Measurements from ENCODE around the gene PNKD. TPM values are rescaled to one million over a fixed set of nuclear protein-coding genes. Genes with fewer than 3 reads are reported as not detected.
A peak's percentile ranks its signal among the peaks of the same experiment; 100 is the strongest.

Gene PNKD
- total RNA-seq, 2 experiments from 2014 or later: 17.8 to 18.5 TPM

- CTCF ChIA-PET: interaction anchor here (0.8 to 1.1 kb wide), 2 partner anchors 10 to 63 kb away, joined by 3 to 6 read pairs; no protein-coding TSS in a partner anchor
- H3K27me3 Mint-ChIP-seq: no peaks in the 10 kb centered on the region
Observed at GRCh38 chr2:218364196-218364595, 93.9 kb downstream of the PNKD start.

GRCh38 chr2:218366621-218367414 is 96.5 kb downstream of the PNKD start:
- ATAC-seq (no peak), DNase-seq (no peak)
- Mint-ChIP-seq H3K9me3 (ENCODE audit: low read depth) (no peaks in the 10 kb centered on the region), H3K27me3 (no peaks in the 10 kb centered on the region), H3K4me3 (peak overlapping the region; percentile 72), H3K4me1 (peaks cover 20% of the 10 kb centered on the region), H3K27ac (peak overlapping the region; percentile 67), H3K36me3 (ENCODE audit: low read depth) (no peaks in the 10 kb centered on the region)
- POLR2A ChIA-PET: no interaction called here
- intact Hi-C loops (cut with DNase I, micrococcal nuclease): loop anchor here in 1 of 2 experiments (1.0 kb wide), 1 partner anchor 29 kb away; no protein-coding TSS in a partner anchor
- CTCF ChIA-PET: interaction anchor here (0.7 to 1.2 kb wide), 3 partner anchors 42 to 95 kb away, joined by 3 to 6 read pairs (median 4); no protein-coding TSS in a partner anchor

More at GRCh38 chr2:218364196-218364595, 93.9 kb downstream of the PNKD start:
- Mint-ChIP-seq H3K4me1 (peaks cover 11% of the 10 kb centered on the region), H3K4me3 (no peak overlapping the region), H3K27ac (no peak overlapping the region), H3K36me3 (ENCODE audit: low read depth) (no peaks in the 10 kb centered on the region), H3K9me3 (ENCODE audit: low read depth) (no peaks in the 10 kb centered on the region)
- ATAC-seq (no peak), DNase-seq (no peak)
- intact Hi-C loops (cut with DNase I, micrococcal nuclease): no loop called here
- POLR2A ChIA-PET: no interaction called here

GRCh38 chr2:218367415-218368149 is 97.3 kb downstream of the PNKD start:
- intact Hi-C loops (cut with DNase I, micrococcal nuclease): loop anchor here in 1 of 2 experiments (1.0 kb wide), 1 partner anchor 29 kb away; no protein-coding TSS in a partner anchor
- POLR2A ChIA-PET: no interaction called here

GRCh38 chr2:218368150-218368528 is 97.8 kb downstream of the PNKD start:
- peak overlapping the region; percentile 72 for H3K4me3 Mint-ChIP-seq
- no peak for ATAC-seq
- CTCF ChIA-PET: interaction anchor here (0.8 to 1.2 kb wide), 2 partner anchors 66 to 98 kb away, joined by 3 read pairs; partner anchors contain the start of genes AAMP and PNKD
- peak overlapping the region; percentile 63 for H3K27ac Mint-ChIP-seq
- POLR2A ChIA-PET: no interaction called here
- DNase-seq: no peak
- H3K9me3 Mint-ChIP-seq (ENCODE audit: low read depth): no peaks in the 10 kb centered on the region
- intact Hi-C loops (cut with DNase I, micrococcal nuclease): no loop called here
- H3K4me1 Mint-ChIP-seq: peaks cover 20% of the 10 kb centered on the region
- H3K27me3 Mint-ChIP-seq: no peaks in the 10 kb centered on the region
- no peaks in the 10 kb centered on the region for H3K36me3 Mint-ChIP-seq (ENCODE audit: low read depth)

More at GRCh38 chr2:218367415-218368149, 97.3 kb downstream of the PNKD start:
- CTCF ChIA-PET: interaction anchor here (0.7 to 1.2 kb wide), 4 partner anchors 41 to 97 kb away, joined by 3 to 6 read pairs (median 4); partner anchors contain the start of genes AAMP and PNKD
- DNase-seq (peak; percentile 80), ATAC-seq (peak; percentile 96)
- peak overlapping the region; percentile 72 for H3K4me3 Mint-ChIP-seq
- H3K9me3 Mint-ChIP-seq (ENCODE audit: low read depth): no peaks in the 10 kb centered on the region
- no peaks in the 10 kb centered on the region for H3K27me3 Mint-ChIP-seq
- no peaks in the 10 kb centered on the region for H3K36me3 Mint-ChIP-seq (ENCODE audit: low read depth)
- peak overlapping the region; percentile 67 for H3K27ac Mint-ChIP-seq
- peaks cover 20% of the 10 kb centered on the region for H3K4me1 Mint-ChIP-seq

- H3K27ac Mint-ChIP-seq: no peak overlapping the region
- H3K4me3 Mint-ChIP-seq: peak overlapping the region; percentile 72
- CTCF ChIA-PET: interaction anchor here (1.2 to 1.5 kb wide), 2 partner anchors 15 to 24 kb away, joined by 4 to 5 read pairs; no protein-coding TSS in a partner anchor
- no peaks in the 10 kb centered on the region for H3K9me3 Mint-ChIP-seq (ENCODE audit: low read depth)
- no peaks in the 10 kb centered on the region for H3K27me3 Mint-ChIP-seq
- ATAC-seq (no peak), DNase-seq (no peak)
- no peaks in the 10 kb centered on the region for H3K36me3 Mint-ChIP-seq (ENCODE audit: low read depth)
- intact Hi-C loops (cut with DNase I, micrococcal nuclease): no loop called here
- H3K4me1 Mint-ChIP-seq: peaks cover 20% of the 10 kb centered on the region
- POLR2A ChIA-PET: no interaction called here
Observed at GRCh38 chr2:218368621-218369153, 98.4 kb downstream of the PNKD start.

- Mint-ChIP-seq H3K36me3 (ENCODE audit: low read depth) (no peaks in the 10 kb centered on the region), H3K4me1 (peaks cover 20% of the 10 kb centered on the region), H3K27me3 (no peaks in the 10 kb centered on the region), H3K27ac (no peak overlapping the region), H3K4me3 (no peak overlapping the region), H3K9me3 (ENCODE audit: low read depth) (no peaks in the 10 kb centered on the region)
- ATAC-seq: no peak
- ChIA-PET CTCF (interaction anchor here (0.7 to 1.5 kb wide), 3 partner anchors 14 to 78 kb away, joined by 3 to 5 read pairs (median 4); no protein-coding TSS in a partner anchor), POLR2A (no interaction called here)
- intact Hi-C loops (cut with DNase I, micrococcal nuclease): no loop called here
- no peak for DNase-seq
Observed at GRCh38 chr2:218369330-218369729, 99.0 kb downstream of the PNKD start.

- ATAC-seq (no peak), DNase-seq (no peak)
- intact Hi-C loops (cut with DNase I, micrococcal nuclease): no loop called here
- ChIA-PET CTCF (interaction anchor here (0.6 to 1.7 kb wide), 4 partner anchors 12 to 45 kb away, joined by 3 to 5 read pairs (median 4); no protein-coding TSS in a partner anchor), POLR2A (interaction anchor here (0.6 kb wide), 1 partner anchor 34 kb away, joined by 4 read pairs; no protein-coding TSS in a partner anchor)
- Mint-ChIP-seq H3K36me3 (ENCODE audit: low read depth) (no peaks in the 10 kb centered on the region), H3K9me3 (ENCODE audit: low read depth) (no peaks in the 10 kb centered on the region), H3K4me1 (peaks cover 20% of the 10 kb centered on the region), H3K27ac (no peak overlapping the region), H3K27me3 (no peaks in the 10 kb centered on the region), H3K4me3 (no peak overlapping the region)
Observed at GRCh38 chr2:218370410-218371063, 100.2 kb downstream of the PNKD start.

GRCh38 chr2:218371983-218372350 is 101.6 kb downstream of the PNKD start:
- Mint-ChIP-seq H3K27ac (no peak overlapping the region), H3K36me3 (ENCODE audit: low read depth) (no peaks in the 10 kb centered on the region), H3K4me1 (peaks cover 17% of the 10 kb centered on the region), H3K27me3 (no peaks in the 10 kb centered on the region), H3K4me3 (no peak overlapping the region), H3K9me3 (ENCODE audit: low read depth) (no peaks in the 10 kb centered on the region)
- POLR2A ChIA-PET: no interaction called here
- intact Hi-C loops (cut with DNase I, micrococcal nuclease): no loop called here
- CTCF ChIA-PET: no interaction called here
- no peak for ATAC-seq
- DNase-seq: no peak

GRCh38 chr2:218374795-218375194 is 104.5 kb downstream of the PNKD start:
- intact Hi-C loops (cut with DNase I, micrococcal nuclease): no loop called here
- Mint-ChIP-seq H3K9me3 (ENCODE audit: low read depth) (no peaks in the 10 kb centered on the region), H3K4me1 (peaks cover 4% of the 10 kb centered on the region), H3K27me3 (no peaks in the 10 kb centered on the region), H3K4me3 (no peak overlapping the region), H3K36me3 (ENCODE audit: low read depth) (no peaks in the 10 kb centered on the region), H3K27ac (no peak overlapping the region)
- POLR2A ChIA-PET: no interaction called here
- no peak for ATAC-seq
- CTCF ChIA-PET: no interaction called here
- no peak for DNase-seq

- Mint-ChIP-seq H3K27me3 (no peaks in the 10 kb centered on the region), H3K4me1 (peaks cover under 1% of the 10 kb centered on the region), H3K9me3 (ENCODE audit: low read depth) (no peaks in the 10 kb centered on the region), H3K4me3 (no peak overlapping the region), H3K27ac (no peak overlapping the region), H3K36me3 (ENCODE audit: low read depth) (no peaks in the 10 kb centered on the region)
- POLR2A ChIA-PET: no interaction called here
- ATAC-seq (no peak), DNase-seq (no peak)
- intact Hi-C loops (cut with DNase I, micrococcal nuclease): no loop called here
- CTCF ChIA-PET: no interaction called here
Observed at GRCh38 chr2:218375212-218375611, 104.9 kb downstream of the PNKD start.

- Mint-ChIP-seq H3K4me1 (no peaks in the 10 kb centered on the region), H3K9me3 (ENCODE audit: low read depth) (no peaks in the 10 kb centered on the region), H3K36me3 (ENCODE audit: low read depth) (no peaks in the 10 kb centered on the region), H3K27ac (no peak overlapping the region), H3K4me3 (no peak overlapping the region), H3K27me3 (no peaks in the 10 kb centered on the region)
- ChIA-PET CTCF (interaction anchor here (0.7 to 1.1 kb wide), 2 partner anchors 22 to 108 kb away, joined by 3 read pairs; partner anchors contain the start of genes AAMP, CATIP and PNKD), POLR2A (no interaction called here)
- intact Hi-C loops (cut with DNase I, micrococcal nuclease): no loop called here
- ATAC-seq: no peak
- DNase-seq: no peak
Observed at GRCh38 chr2:218378053-218378452, 107.7 kb downstream of the PNKD start.
